HEK293T (cell line): ENCODE measurements around the gene C2CD4D.

Experiments used
- BHLHE40 ChIP-seq: fragments of 450-650 bp; IDR thresholded peaks from 2 replicates; pipeline ENCODE4 v1.6.1; 2016; ENCODE audit warnings: mild to moderate bottlenecking, moderate library complexity, borderline replicate concordance
- FOXA1 ChIP-seq: fragments of 450-650 bp; IDR thresholded peaks from 2 replicates; pipeline ENCODE4 v1.6.1; 2016; ENCODE audit warnings: mild to moderate bottlenecking
- FOXK2 ChIP-seq: fragments of 450-650 bp; IDR thresholded peaks from 2 replicates; pipeline ENCODE4 v1.6.1; 2016; ENCODE audit warnings: mild to moderate bottlenecking
- FOXM1 ChIP-seq: fragments of 450-650 bp; IDR thresholded peaks from 2 replicates; pipeline ENCODE4 v1.6.1; 2017; ENCODE audit warnings: mild to moderate bottlenecking, borderline replicate concordance
- HDGF ChIP-seq: fragments of 450-650 bp; IDR thresholded peaks from 2 replicates; pipeline ENCODE4 v1.6.1; 2017; ENCODE audit warnings: antibody characterized with exemption, borderline replicate concordance
- L3MBTL2 ChIP-seq: fragments of 450-650 bp; conservative IDR thresholded peaks from 2 replicates; pipeline ENCODE4 v1.6.1; 2016; ENCODE audit warnings: mild to moderate bottlenecking
- NFRKB ChIP-seq: fragments of 450-650 bp; IDR thresholded peaks from 2 replicates; pipeline ENCODE4 v1.6.1; 2016; ENCODE audit warnings: mild to moderate bottlenecking, moderate library complexity
- SP1 ChIP-seq: fragments of 450-650 bp; IDR thresholded peaks from 2 replicates; pipeline ENCODE4 v1.6.1; 2017
- SUZ12 ChIP-seq: fragments of 450-650 bp; IDR thresholded peaks from 2 replicates; pipeline ENCODE4 v1.6.1; 2016; ENCODE audit warnings: mild to moderate bottlenecking
- TARDBP ChIP-seq: fragments of 450-650 bp; IDR thresholded peaks from 2 replicates; pipeline ENCODE4 v1.6.1; 2016

DNA sequence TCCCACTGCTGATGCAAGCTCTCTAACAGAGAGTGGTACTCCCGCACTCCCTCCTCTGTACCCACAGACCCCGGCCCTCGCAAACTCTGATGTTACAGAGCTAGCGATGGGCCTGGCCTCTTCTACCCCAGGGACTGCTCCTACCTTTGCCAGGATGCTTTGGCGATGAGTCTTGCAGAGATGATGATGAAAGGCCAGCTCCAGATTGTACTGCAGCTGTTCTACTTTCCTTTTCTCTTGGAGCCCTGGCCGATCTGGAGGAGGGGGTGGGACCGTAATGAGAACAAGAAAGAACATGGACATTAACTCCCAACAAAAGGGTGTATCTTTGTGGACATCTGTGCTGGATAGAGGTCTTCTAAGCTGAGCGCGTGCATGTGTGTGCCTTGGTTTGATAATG lies 28.4 kb downstream of the C2CD4D start:
- no peak for TF ChIP-seq FOXM1
- no peak for TF ChIP-seq SUZ12
- no peak for TF ChIP-seq SP1
- TF ChIP-seq FOXA1, result no peak
- no peak for TF ChIP-seq BHLHE40
- no peak for TF ChIP-seq L3MBTL2
- TF ChIP-seq FOXK2, result no peak
- TF ChIP-seq HDGF, result no peak
- no peak for TF ChIP-seq NFRKB
- TF ChIP-seq TARDBP, result no peak
